ENCODE data around the gene FAT4. TPM values are rescaled to one million over a fixed set of nuclear protein-coding genes. Genes with fewer than 3 reads are reported as not detected.

The FAT4 gene
- total and polyA plus RNA-seq, 9 of the 15 experiments (the other 6 are each of a cell fraction or from before 2014, with no cell fraction given): 0.01 TPM; not detected in 8

DNA sequence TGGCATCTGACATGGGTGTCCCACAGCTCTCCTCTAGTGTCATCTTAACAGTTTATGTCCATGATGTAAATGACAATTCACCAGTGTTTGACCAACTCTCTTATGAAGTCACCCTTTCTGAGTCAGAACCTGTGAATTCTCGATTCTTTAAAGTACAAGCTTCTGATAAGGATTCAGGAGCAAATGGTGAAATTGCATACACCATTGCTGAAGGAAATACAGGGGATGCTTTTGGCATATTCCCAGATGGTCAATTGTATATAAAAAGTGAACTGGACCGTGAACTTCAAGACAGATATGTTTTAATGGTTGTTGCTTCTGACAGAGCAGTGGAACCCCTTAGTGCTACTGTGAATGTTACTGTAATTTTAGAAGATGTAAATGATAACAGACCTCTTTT is 4.6 kb downstream of the FAT4 start (continued):
- TF ChIP-seq MGA (IDR thresholded peaks at IDR 0.05) (no peak), ZNF224 (CRISPR knock-in tag; IDR thresholded peaks at IDR 0.05) (no peak), ZNF146 (CRISPR knock-in tag; IDR thresholded peaks at IDR 0.05; ENCODE audit: unreplicated experiment) (no peak), E2F1 (CRISPR knock-in tag; IDR thresholded peaks at IDR 0.05) (no peak), SRF (CRISPR knock-in tag; IDR thresholded peaks at IDR 0.05) (no peak), BACH1 (tag; IDR thresholded peaks at IDR 0.05) (no peak), RBM14 (IDR thresholded peaks at IDR 0.05; ENCODE audit: borderline replicate concordance, insufficient read depth, low read depth, low read length) (no peak), ZNF143 (CRISPR knock-in tag; IDR thresholded peaks at IDR 0.05) (no peak), ETS2 (tag; IDR thresholded peaks at IDR 0.05; ENCODE audit: borderline replicate concordance, poor library complexity, severe bottlenecking) (no peak), ETV5 (CRISPR knock-in tag; IDR thresholded peaks at IDR 0.05; ENCODE audit: low read depth) (no peak)
- TF ChIP-seq, protein P1, sequence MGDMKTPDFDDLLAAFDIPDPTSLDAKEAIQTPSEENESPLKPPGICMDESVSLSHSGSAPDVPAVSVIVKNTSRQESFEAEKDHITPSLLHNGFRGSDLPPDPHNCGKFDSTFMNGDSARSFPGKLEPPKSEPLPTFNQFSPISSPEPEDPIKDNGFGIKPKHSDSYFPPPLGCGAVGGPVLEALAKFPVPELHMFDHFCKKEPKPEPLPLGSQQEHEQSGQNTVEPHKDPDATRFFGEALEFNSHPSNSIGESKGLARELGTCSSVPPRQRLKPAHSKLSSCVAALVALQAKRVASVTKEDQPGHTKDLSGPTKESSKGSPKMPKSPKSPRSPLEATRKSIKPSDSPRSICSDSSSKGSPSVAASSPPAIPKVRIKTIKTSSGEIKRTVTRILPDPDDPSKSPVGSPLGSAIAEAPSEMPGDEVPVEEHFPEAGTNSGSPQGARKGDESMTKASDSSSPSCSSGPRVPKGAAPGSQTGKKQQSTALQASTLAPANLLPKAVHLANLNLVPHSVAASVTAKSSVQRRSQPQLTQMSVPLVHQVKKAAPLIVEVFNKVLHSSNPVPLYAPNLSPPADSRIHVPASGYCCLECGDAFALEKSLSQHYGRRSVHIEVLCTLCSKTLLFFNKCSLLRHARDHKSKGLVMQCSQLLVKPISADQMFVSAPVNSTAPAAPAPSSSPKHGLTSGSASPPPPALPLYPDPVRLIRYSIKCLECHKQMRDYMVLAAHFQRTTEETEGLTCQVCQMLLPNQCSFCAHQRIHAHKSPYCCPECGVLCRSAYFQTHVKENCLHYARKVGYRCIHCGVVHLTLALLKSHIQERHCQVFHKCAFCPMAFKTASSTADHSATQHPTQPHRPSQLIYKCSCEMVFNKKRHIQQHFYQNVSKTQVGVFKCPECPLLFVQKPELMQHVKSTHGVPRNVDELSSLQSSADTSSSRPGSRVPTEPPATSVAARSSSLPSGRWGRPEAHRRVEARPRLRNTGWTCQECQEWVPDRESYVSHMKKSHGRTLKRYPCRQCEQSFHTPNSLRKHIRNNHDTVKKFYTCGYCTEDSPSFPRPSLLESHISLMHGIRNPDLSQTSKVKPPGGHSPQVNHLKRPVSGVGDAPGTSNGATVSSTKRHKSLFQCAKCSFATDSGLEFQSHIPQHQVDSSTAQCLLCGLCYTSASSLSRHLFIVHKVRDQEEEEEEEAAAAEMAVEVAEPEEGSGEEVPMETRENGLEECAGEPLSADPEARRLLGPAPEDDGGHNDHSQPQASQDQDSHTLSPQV (IDR thresholded peaks at IDR 0.05): no peak
